OCI-LY1 (cell line): ENCODE measurements around the gene FBLN2.

ENCODE experiments used
- H2AFZ ChIP-seq: fragments of 200-600 bp; sonication (generic), shearing (Covaris generic); 2 replicates; pipeline ENCODE4 v1.6.0; 2014; ENCODE audit warnings: antibody characterized with exemption, mild to moderate bottlenecking, low read length
- H3F3A ChIP-seq: fragments of 200-600 bp; sonication (generic), shearing (Covaris generic); 2 replicates; pipeline ENCODE4 v1.6.0; 2014; ENCODE audit warnings: mild to moderate bottlenecking, antibody characterized with exemption, low read length, moderate library complexity; ENCODE audit not compliant: insufficient read depth
- H3K27ac ChIP-seq: fragments of 200-600 bp; sonication (generic); 2 replicates; pipeline ENCODE4 v1.5.1; 2014; ENCODE audit warnings: low read length, mixed run types, mild to moderate bottlenecking, low read depth; ENCODE audit not compliant: poor library complexity, severe bottlenecking
- H3K27me3 ChIP-seq: fragments of 200-600 bp; sonication (generic); 2 replicates; pipeline ENCODE4 v1.6.0; 2014; ENCODE audit warnings: antibody characterized with exemption, mild to moderate bottlenecking, low read length, moderate library complexity; ENCODE audit not compliant: insufficient read depth
- H3K36me3 ChIP-seq: fragments of 200-600 bp; sonication (generic); 2 replicates; pipeline ENCODE4 v1.6.1; 2014; ENCODE audit warnings: mild to moderate bottlenecking, antibody characterized with exemption, low read length, moderate library complexity, mixed read lengths; ENCODE audit not compliant: insufficient read depth
- H3K4me1 ChIP-seq: fragments of 200-600 bp; sonication (generic); 2 replicates; pipeline ENCODE4 v1.5.1; 2014; ENCODE audit warnings: mild to moderate bottlenecking, low read length, moderate library complexity; ENCODE audit not compliant: insufficient read depth, severe bottlenecking
- H3K4me2 ChIP-seq: fragments of 200-600 bp; sonication (generic), shearing (Covaris generic); 2 replicates; pipeline ENCODE4 v1.6.1; 2014; ENCODE audit warnings: low read length
- H3K4me3 ChIP-seq: fragments of 200-600 bp; sonication (generic); 2 replicates; pipeline ENCODE4 v1.5.1; 2014; ENCODE audit warnings: low read length, low read depth, mild to moderate bottlenecking, mixed read lengths; ENCODE audit not compliant: poor library complexity, severe bottlenecking
- H3K79me2 ChIP-seq: fragments of 200-600 bp; shearing (Covaris generic); 2 replicates; pipeline ENCODE4 v1.6.1; 2016; ENCODE audit warnings: mixed run types, low read length, mixed read lengths; ENCODE audit not compliant: insufficient read depth
- H3K9ac ChIP-seq: fragments of 200-600 bp; sonication (generic), shearing (Covaris generic); 2 replicates; pipeline ENCODE4 v1.6.1; 2014; ENCODE audit warnings: mild to moderate bottlenecking, low read length, mixed read lengths
- H3K9me2 ChIP-seq: fragments of 200-600 bp; sonication (generic), shearing (Covaris generic); 2 replicates; pipeline ENCODE4 v1.6.1; 2014; ENCODE audit warnings: low read depth, mild to moderate bottlenecking, low read length, mixed read lengths
- H3K9me3 ChIP-seq: fragments of 200-600 bp; shearing (Covaris generic); 2 replicates; pipeline ENCODE4 v1.6.1; 2014; ENCODE audit warnings: low read length, mixed read lengths
- H4K20me1 ChIP-seq: fragments of 200-600 bp; sonication (generic), shearing (Covaris generic); 2 replicates; pipeline ENCODE4 v1.6.0; 2016; ENCODE audit warnings: mild to moderate bottlenecking, low read length; ENCODE audit not compliant: insufficient read depth
- CTCF ChIP-seq: fragments of 200-600 bp; sonication (generic), shearing (Covaris generic); IDR thresholded peaks from 2 replicates; pipeline ENCODE4 v1.5.1; 2017; ENCODE audit warnings: mild to moderate bottlenecking, antibody characterized with exemption, low read length, moderate library complexity, mixed read lengths
- EZH2 ChIP-seq: fragments of 200-600 bp; sonication (generic), shearing (Covaris generic); IDR thresholded peaks from 2 replicates; pipeline ENCODE4 v1.8.0; 2017; ENCODE audit warnings: borderline replicate concordance, mixed run types, mild to moderate bottlenecking, antibody characterized with exemption, low read length, moderate library complexity, mixed read lengths

Gene FBLN2

DNA sequence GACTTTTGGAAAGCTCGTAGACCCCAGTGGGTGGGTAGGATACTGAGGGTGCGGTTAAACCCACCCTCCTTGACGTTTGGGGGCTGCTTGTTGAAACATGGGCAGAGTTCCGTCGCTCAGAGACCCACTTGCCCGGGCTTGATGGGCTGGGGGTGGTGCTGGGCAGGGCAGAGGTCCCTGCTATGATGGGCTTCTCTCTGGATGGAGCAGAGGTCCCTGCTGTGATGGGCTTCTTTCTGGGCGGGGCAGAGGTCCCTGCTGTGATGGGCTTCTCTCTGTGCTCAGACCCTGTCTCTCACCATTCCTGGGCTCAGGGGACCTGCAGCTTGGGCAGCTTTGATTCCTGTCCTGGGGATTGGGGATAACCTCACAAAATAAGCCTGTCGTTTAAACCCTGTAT is 45.2 kb downstream of the FBLN2 start:
- Histone ChIP-seq H3K27ac (no peak overlapping the region), H3K36me3 (no peaks in the 10 kb centered on the region), H3K27me3 (0 out of 2 replicates have a peak, but pooled peaks cover 3% of the 10 kb centered on the region), H3K9me2 (no peaks in the 10 kb centered on the region), H3K79me2 (no peaks in the 10 kb centered on the region), H2AFZ (no peak overlapping the region), H4K20me1 (no peaks in the 10 kb centered on the region), H3K4me3 (no peak overlapping the region), H3F3A (no peaks in the 10 kb centered on the region), H3K4me1 (no peaks in the 10 kb centered on the region), H3K4me2 (no peak overlapping the region), H3K9ac (no peak overlapping the region), H3K9me3 (no peaks in the 10 kb centered on the region)
- TF ChIP-seq CTCF (no peak), EZH2 (no peak)

- Histone ChIP-seq H3K9ac (no peak overlapping the region), H2AFZ (no peak overlapping the region), H3K9me2 (no peaks in the 10 kb centered on the region), H3K4me2 (no peak overlapping the region), H3K9me3 (no peaks in the 10 kb centered on the region), H3K27ac (no peak overlapping the region), H3K36me3 (no peaks in the 10 kb centered on the region), H3K4me3 (no peak overlapping the region), H3K79me2 (no peaks in the 10 kb centered on the region), H3F3A (no peaks in the 10 kb centered on the region), H3K4me1 (no peaks in the 10 kb centered on the region), H3K27me3 (0 out of 2 replicates have a peak, but pooled peaks cover 3% of the 10 kb centered on the region), H4K20me1 (no peaks in the 10 kb centered on the region)
- no peak for TF ChIP-seq CTCF
- TF ChIP-seq EZH2 = no peak
Measured at GRCh38 chr3:13594991-13595421, 46.1 kb downstream of the FBLN2 start.

DNA sequence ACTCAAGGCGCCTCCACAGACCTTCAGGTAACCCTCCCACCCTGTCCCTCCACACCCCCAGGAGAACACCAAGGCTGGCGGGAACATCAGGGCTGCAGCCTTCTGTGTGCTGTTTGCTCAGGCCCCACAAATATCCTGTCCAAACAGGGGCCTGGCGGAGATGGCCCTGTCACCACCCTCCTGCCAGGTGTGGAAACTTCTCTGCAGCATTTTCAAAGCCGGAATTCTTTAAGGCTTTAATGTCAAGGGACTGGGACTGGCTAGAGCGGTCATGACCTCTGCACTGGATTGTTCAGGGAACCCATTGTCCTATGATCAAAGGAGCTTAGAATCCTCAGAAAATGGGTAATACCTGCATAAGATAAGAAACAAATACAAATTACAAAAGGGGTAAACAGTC is 46.6 kb downstream of the FBLN2 start:
- no peaks in the 10 kb centered on the region for H3K36me3 ChIP-seq
- H2AFZ ChIP-seq = no peak overlapping the region
- H4K20me1 ChIP-seq = no peaks in the 10 kb centered on the region
- no peaks in the 10 kb centered on the region for H3K9me2 ChIP-seq
- H3K4me3 ChIP-seq = no peak overlapping the region
- H3F3A ChIP-seq = no peaks in the 10 kb centered on the region
- H3K27ac ChIP-seq = no peak overlapping the region
- H3K4me1 ChIP-seq = no peaks in the 10 kb centered on the region
- H3K4me2 ChIP-seq = no peak overlapping the region
- H3K79me2 ChIP-seq = no peaks in the 10 kb centered on the region
- H3K9me3 ChIP-seq = no peaks in the 10 kb centered on the region
- H3K9ac ChIP-seq = no peak overlapping the region
- H3K27me3 ChIP-seq = 0 out of 2 replicates have a peak, but pooled peaks cover 3% of the 10 kb centered on the region
- TF ChIP-seq CTCF = no peak
- TF ChIP-seq EZH2 = no peak
